ENCODE measurements around the gene BUB3. TPM values are rescaled to one million over a fixed set of nuclear protein-coding genes. Genes with fewer than 3 reads are reported as not detected.
"Not testable (repeated sequence)": the region's sequence is repeated elsewhere in the genome, so short reads cannot be mapped to it uniquely, and the experiment has no call there.

BUB3 gene
- total RNA-seq, 4 donors from 2014 or later: 69.4 to 103 (median 75.9) TPM

GRCh38 chr10:123160311-123160980 lies 6.2 kb downstream of the BUB3 start:
- Histone ChIP-seq H3K4me1 (peaks cover 0 to 36% (median 4%) of the 10 kb centered on the region in 3 donors), H3K27ac (no peak overlapping the region), H3K4me3 (no peak overlapping the region), H3K9me3 (no peaks in the 10 kb centered on the region), H3K27me3 (no peaks in the 10 kb centered on the region), H3K36me3 (peaks cover 8 to 88% of the 10 kb centered on the region in 2 donors)
- no peak for ATAC-seq
- 82 to 86% methylated on average over 9 to 11 of the region's 11 CpGs for WGBS, 2 donors (ENCODE audit: low coverage in 1 of 2)
- TF ChIP-seq POLR2A (IDR thresholded peaks at IDR 0.05) (no peak), EP300 (IDR thresholded peaks at IDR 0.05) (no peak), CTCF (IDR thresholded peaks at IDR 0.05) (no peak), POLR2AphosphoS5 (IDR thresholded peaks at IDR 0.05) (no peak)

- Histone ChIP-seq H3K27ac (no peak overlapping the region), H3K4me1 (no peaks in the 10 kb centered on the region), H3K27me3 (no peaks in the 10 kb centered on the region), H3K36me3 (peaks cover 8 to 96% of the 10 kb centered on the region in 2 donors), H3K4me3 (no peak overlapping the region), H3K9me3 (no peaks in the 10 kb centered on the region)
- 91 to 92% methylated on average over 2 of the region's 2 CpGs for WGBS, 2 donors (ENCODE audit: low coverage in 1 of 2)
- ATAC-seq: no peak
- TF ChIP-seq EP300 (IDR thresholded peaks at IDR 0.05) (no peak), POLR2AphosphoS5 (IDR thresholded peaks at IDR 0.05) (no peak), POLR2A (IDR thresholded peaks at IDR 0.05) (no peak), CTCF (IDR thresholded peaks at IDR 0.05) (no peak)
Measured at GRCh38 chr10:123164319-123164718, 10.1 kb downstream of the BUB3 start.

DNA sequence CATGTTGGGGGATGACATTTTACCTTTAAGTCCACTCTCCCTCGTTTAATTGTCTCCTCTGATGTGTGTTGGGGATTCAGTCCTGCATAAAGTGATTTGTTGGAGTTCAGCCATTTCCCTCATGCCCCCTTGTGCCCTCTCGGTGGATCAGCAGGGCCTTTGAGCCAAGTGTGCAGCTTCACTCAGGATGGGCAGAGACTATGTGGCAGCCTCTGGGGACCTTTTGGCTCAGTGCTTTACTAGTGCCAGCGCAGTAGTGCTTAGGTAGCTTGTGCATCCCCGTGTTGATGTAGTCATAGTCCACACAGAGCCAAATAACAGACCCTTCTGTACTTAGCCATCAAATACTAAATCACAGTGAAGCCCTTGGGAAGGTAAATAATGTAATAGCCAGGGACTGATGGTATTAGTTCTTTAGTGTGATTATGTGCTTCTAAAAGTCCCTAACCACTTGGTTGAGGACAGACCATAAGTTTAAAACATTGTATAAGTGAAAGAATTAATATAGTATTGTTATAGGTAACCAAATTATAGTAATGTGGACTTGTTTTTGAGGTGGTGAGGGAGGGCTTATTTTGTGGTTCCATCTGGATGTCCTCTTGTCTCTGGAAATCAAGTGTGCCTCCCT lies 11.4 kb downstream of the BUB3 start:
- H3K9me3 ChIP-seq: no peaks in the 10 kb centered on the region
- no peaks in the 10 kb centered on the region for H3K4me1 ChIP-seq
- 54 to 78% methylated on average over 2 of the region's 4 CpGs for WGBS, 2 donors (ENCODE audit: low coverage in 1 of 2)
- ATAC-seq: no peak
- peaks cover 8 to 88% of the 10 kb centered on the region in 2 donors for H3K36me3 ChIP-seq
- H3K27me3 ChIP-seq: no peaks in the 10 kb centered on the region
- H3K4me3 ChIP-seq: no peak overlapping the region
- H3K27ac ChIP-seq: no peak overlapping the region
- TF ChIP-seq POLR2A (IDR thresholded peaks at IDR 0.05) (no peak), CTCF (IDR thresholded peaks at IDR 0.05) (no peak)

GRCh38 chr10:123166618-123167017 lies 12.4 kb downstream of the BUB3 start:
- Histone ChIP-seq H3K4me1 (no peaks in the 10 kb centered on the region), H3K27me3 (no peaks in the 10 kb centered on the region), H3K36me3 (peaks cover 8 to 79% of the 10 kb centered on the region in 2 donors), H3K4me3 (no peak overlapping the region), H3K9me3 (no peaks in the 10 kb centered on the region), H3K27ac (no peak overlapping the region)
- WGBS, 2 donors (ENCODE audit: low coverage in 1 of 2): 92 to 100% methylated on average over 2 of the region's 2 CpGs
- no peak for ATAC-seq
- TF ChIP-seq EP300 (IDR thresholded peaks at IDR 0.05) (no peak), POLR2A (IDR thresholded peaks at IDR 0.05) (no peak), POLR2AphosphoS5 (IDR thresholded peaks at IDR 0.05) (no peak), CTCF (IDR thresholded peaks at IDR 0.05) (no peak)

DNA sequence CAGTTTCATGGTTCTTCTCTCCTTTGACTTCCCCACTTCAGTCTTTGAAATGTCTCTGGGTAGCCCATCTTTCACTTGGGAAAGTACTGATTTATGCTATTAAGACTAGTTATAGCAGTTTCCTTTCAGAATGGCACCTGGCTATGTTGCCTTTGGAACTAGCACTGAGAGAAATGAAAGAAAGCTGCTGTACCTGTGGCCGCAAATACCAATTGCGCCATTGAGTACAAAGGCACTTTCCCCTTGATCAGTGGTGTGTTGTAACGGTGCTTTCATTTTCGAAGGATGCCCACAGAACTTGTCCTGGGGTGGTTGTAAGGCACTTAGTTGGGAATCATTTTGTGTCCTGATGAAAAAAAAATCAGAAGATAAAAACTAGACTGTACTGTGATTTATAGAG lies 16.8 kb downstream of the BUB3 start:
- no peak for ATAC-seq
- Histone ChIP-seq H3K36me3 (peaks cover 0 to 48% of the 10 kb centered on the region in 2 donors), H3K4me1 (no peaks in the 10 kb centered on the region), H3K27ac (no peak overlapping the region), H3K27me3 (no peaks in the 10 kb centered on the region), H3K9me3 (no peaks in the 10 kb centered on the region), H3K4me3 (no peak overlapping the region)
- TF ChIP-seq POLR2A (IDR thresholded peaks at IDR 0.05) (no peak), CTCF (IDR thresholded peaks at IDR 0.05) (no peak), POLR2AphosphoS5 (IDR thresholded peaks at IDR 0.05) (no peak), EP300 (IDR thresholded peaks at IDR 0.05) (no peak)
- WGBS, 2 donors (ENCODE audit: low coverage in 1 of 2): 98 to 100% methylated on average over 2 to 4 of the region's 4 CpGs

DNA sequence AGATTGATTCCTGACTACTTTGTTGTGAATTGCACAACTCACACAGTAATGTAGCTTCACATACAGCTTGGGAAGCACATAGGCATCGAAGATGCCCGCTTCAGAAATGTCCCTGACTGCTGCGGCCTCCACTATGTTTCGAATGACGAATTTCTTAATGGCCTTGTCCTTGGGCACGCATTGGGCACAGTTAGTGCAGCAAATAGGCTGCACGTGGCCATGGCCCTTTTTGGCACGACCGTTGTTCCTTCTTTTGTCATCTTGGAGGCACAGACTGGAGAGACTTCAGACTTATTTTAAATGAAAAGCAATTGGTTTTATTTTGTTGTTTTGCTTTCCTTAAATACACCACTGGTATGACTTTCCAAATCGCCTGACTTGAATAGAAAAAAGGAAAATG lies 17.4 kb downstream of the BUB3 start:
- H3K27ac ChIP-seq, ATAC-seq, H3K4me3 ChIP-seq, H3K4me1 ChIP-seq, H3K9me3 ChIP-seq, H3K27me3 ChIP-seq: not testable (repeated sequence)
- peaks cover 0 to 46% of the 10 kb centered on the region in 2 donors for H3K36me3 ChIP-seq
- 88 to 96% methylated on average over 4 to 9 of the region's 10 CpGs for WGBS, 2 donors (ENCODE audit: low coverage in 1 of 2)

Measured in gastroesophageal sphincter (tissue), 4 donors.